HEK293T (cell line): Measurements from ENCODE around the gene PTER.

Source experiments
- CTCF ChIA-PET: fragments of 350-600 bp; formaldehyde crosslinking; extraction: SDS; loops from one replicate; lab custom pipeline; 2021; ENCODE audit warnings: antibody characterized with exemption, inconsistent platforms; lab: Yijun Ruan, JAX
- POLR2A ChIA-PET: fragments of 350-600 bp; formaldehyde crosslinking; extraction: SDS; loops from one replicate; lab custom pipeline; 2020; ENCODE audit warnings: antibody characterized with exemption, inconsistent platforms; lab: Yijun Ruan, JAX
- DNase-seq: peaks from one replicate; pipeline ENCODE4 v3.0.0; 2012; ENCODE audit warnings: mixed read lengths; ENCODE audit errors: extremely low spot score
- ARNT ChIP-seq: fragments of 450-650 bp; IDR thresholded peaks from 2 replicates; pipeline ENCODE4 v1.6.1; 2017; ENCODE audit warnings: mild to moderate bottlenecking
- BHLHE40 ChIP-seq: fragments of 450-650 bp; IDR thresholded peaks from 2 replicates; pipeline ENCODE4 v1.6.1; 2016; ENCODE audit warnings: mild to moderate bottlenecking, moderate library complexity, borderline replicate concordance
- CTBP1 ChIP-seq: fragments of 450-650 bp; IDR thresholded peaks from 2 replicates; pipeline ENCODE4 v1.6.1; 2016; ENCODE audit warnings: borderline replicate concordance
- ELF4 ChIP-seq: fragments of 450-650 bp; IDR thresholded peaks from 2 replicates; pipeline ENCODE4 v1.6.1; 2017; ENCODE audit warnings: antibody characterized with exemption
- FOXA1 ChIP-seq: fragments of 450-650 bp; IDR thresholded peaks from 2 replicates; pipeline ENCODE4 v1.6.1; 2016; ENCODE audit warnings: mild to moderate bottlenecking
- FOXK2 ChIP-seq: fragments of 450-650 bp; IDR thresholded peaks from 2 replicates; pipeline ENCODE4 v1.6.1; 2016; ENCODE audit warnings: mild to moderate bottlenecking
- FOXM1 ChIP-seq: fragments of 450-650 bp; IDR thresholded peaks from 2 replicates; pipeline ENCODE4 v1.6.1; 2017; ENCODE audit warnings: mild to moderate bottlenecking, borderline replicate concordance
- HDGF ChIP-seq: fragments of 450-650 bp; IDR thresholded peaks from 2 replicates; pipeline ENCODE4 v1.6.1; 2017; ENCODE audit warnings: antibody characterized with exemption, borderline replicate concordance
- L3MBTL2 ChIP-seq: fragments of 450-650 bp; conservative IDR thresholded peaks from 2 replicates; pipeline ENCODE4 v1.6.1; 2016; ENCODE audit warnings: mild to moderate bottlenecking
- LEF1 ChIP-seq: fragments of 450-650 bp; IDR thresholded peaks from 2 replicates; pipeline ENCODE4 v1.6.1; 2017; ENCODE audit warnings: mild to moderate bottlenecking, borderline replicate concordance
- NFRKB ChIP-seq: fragments of 450-650 bp; IDR thresholded peaks from 2 replicates; pipeline ENCODE4 v1.6.1; 2016; ENCODE audit warnings: mild to moderate bottlenecking, moderate library complexity
- SP1 ChIP-seq: fragments of 450-650 bp; IDR thresholded peaks from 2 replicates; pipeline ENCODE4 v1.6.1; 2017
- SUZ12 ChIP-seq: fragments of 450-650 bp; IDR thresholded peaks from 2 replicates; pipeline ENCODE4 v1.6.1; 2016; ENCODE audit warnings: mild to moderate bottlenecking
- TARDBP ChIP-seq: fragments of 450-650 bp; IDR thresholded peaks from 2 replicates; pipeline ENCODE4 v1.6.1; 2016
- ZNF384 ChIP-seq: fragments of 450-650 bp; IDR thresholded peaks from 2 replicates; pipeline ENCODE4 v1.6.1; 2016
- TF ChIP-seq, protein P1 (sequence below): fragments of 450-650 bp; IDR thresholded peaks from 2 replicates; pipeline ENCODE4 v1.6.1; 2016

PTER gene

DNA sequence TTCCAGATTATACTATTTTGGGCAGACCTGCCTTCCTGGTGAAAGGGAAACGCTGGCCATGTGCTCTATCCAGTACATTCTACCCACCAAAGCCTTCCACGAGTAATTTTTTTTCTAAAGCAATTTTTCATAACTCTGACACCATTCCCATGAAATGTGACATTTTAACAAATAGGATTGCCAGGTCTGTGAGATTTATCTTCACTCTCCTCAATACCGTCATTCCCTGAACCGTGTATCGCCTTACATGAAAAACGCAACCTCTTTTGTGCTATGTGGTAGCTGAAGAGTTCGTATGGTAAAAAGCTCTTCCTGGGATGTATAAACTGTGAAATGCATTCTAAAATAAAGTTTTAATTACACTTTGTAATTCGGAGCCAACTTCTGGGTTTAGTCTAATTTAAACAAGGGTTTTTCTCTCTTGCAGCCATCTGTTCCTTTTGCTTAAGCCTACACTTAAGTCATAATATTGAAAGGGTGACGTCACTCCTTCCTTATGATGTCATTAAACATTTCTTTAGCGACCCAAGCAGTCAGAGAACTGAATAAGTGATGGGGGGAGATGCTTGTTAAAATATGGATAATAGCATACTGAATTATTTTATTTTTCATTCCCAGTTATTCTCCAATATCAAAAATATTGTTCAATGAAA, 57.2 kb downstream of the PTER start:
- ChIA-PET CTCF (no interaction called here), POLR2A (no interaction called here)
- TF ChIP-seq SP1 (no peak), BHLHE40 (no peak), TARDBP (no peak), SUZ12 (no peak), FOXA1 (no peak), ARNT (no peak), ELF4 (no peak)
- no peak for DNase-seq

GRCh38 chr10:16497911-16498310, 61.1 kb downstream of the PTER start:
- no peak for DNase-seq
- ChIA-PET CTCF (no interaction called here), POLR2A (no interaction called here)
- TF ChIP-seq FOXM1 (no peak), SUZ12 (no peak), HDGF (no peak), BHLHE40 (no peak), ELF4 (no peak), TARDBP (no peak), LEF1 (no peak), FOXK2 (no peak)
- TF ChIP-seq, protein P1, sequence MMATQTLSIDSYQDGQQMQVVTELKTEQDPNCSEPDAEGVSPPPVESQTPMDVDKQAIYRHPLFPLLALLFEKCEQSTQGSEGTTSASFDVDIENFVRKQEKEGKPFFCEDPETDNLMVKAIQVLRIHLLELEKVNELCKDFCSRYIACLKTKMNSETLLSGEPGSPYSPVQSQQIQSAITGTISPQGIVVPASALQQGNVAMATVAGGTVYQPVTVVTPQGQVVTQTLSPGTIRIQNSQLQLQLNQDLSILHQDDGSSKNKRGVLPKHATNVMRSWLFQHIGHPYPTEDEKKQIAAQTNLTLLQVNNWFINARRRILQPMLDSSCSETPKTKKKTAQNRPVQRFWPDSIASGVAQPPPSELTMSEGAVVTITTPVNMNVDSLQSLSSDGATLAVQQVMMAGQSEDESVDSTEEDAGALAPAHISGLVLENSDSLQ, result no peak

DNA sequence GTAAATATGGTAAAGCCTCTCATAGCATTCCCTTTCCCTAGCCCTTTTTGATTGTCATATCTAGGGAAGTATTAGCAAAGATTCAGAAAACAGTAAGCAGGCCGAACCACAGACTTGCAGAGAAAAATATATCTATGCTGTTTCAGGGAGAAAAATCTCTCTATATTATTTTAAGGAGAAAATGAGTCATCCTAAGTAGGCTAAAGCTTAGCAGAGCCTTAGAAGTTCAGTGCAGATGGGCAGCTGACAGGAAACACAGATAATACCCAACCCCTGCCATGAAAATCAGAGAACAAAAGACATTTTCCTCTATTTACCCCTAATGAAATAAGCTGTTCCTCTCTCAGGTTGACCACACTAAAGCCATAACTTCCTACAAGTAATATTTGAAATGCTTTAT, 68.4 kb downstream of the PTER start:
- POLR2A ChIA-PET, result interaction anchor here (1.1 kb wide), 1 partner anchor 64 kb away, joined by 3 read pairs; no protein-coding TSS in a partner anchor
- no peak for DNase-seq
- CTCF ChIA-PET, result no interaction called here
- TF ChIP-seq LEF1 (no peak), ELF4 (no peak), ZNF384 (no peak), CTBP1 (no peak), FOXM1 (no peak), FOXA1 (no peak), FOXK2 (no peak), L3MBTL2 (no peak), SP1 (no peak), ARNT (no peak), HDGF (no peak), NFRKB (no peak)

DNA sequence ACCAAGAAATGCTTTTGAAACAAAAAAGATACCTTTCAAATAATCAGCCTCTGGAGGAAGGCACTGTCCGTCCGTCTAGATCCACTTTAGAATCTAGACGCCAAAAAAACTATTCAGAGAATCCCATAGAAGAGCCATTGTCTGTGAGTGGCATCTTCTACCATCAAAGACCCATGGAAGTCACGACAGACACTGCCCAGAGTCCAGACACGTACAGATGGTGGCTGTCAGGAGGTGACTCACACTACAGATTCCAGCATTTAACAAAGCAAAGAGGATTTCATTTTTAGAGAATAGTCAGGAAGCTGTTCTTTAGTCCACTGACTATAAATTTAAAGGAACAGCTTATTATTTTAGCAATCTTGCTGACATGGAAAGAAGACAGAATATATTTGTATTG, 73.2 kb downstream of the PTER start:
- DNase-seq, result no peak
- ChIA-PET POLR2A (no interaction called here), CTCF (no interaction called here)
- TF ChIP-seq L3MBTL2 (no peak), FOXK2 (no peak), SUZ12 (no peak), ZNF384 (no peak), FOXA1 (no peak), HDGF (no peak), LEF1 (no peak), TARDBP (no peak), ELF4 (no peak), FOXM1 (no peak), BHLHE40 (no peak), CTBP1 (no peak), ARNT (no peak), SP1 (no peak), NFRKB (no peak)
- TF ChIP-seq, protein P1, result no peak

DNA sequence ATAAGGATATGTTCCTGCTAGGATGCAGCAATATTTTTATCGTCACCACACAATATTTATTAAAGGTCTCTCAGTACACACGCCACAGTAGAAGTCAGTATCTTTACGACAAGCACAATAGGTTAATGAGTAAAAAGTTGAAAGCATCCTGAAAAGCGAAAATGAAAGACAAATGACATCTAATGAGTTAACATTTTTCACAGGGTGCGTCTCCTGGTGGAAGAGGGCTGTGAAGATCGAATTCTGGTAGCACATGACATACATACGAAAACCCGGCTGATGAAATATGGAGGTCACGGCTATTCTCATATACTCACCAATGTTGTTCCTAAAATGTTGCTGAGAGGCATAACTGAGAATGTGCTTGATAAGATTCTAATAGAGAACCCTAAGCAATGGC, 74.0 kb downstream of the PTER start:
- no peak for DNase-seq
- CTCF ChIA-PET, result no interaction called here
- POLR2A ChIA-PET, result no interaction called here
- TF ChIP-seq ELF4, result no peak
- TF ChIP-seq FOXM1, result no peak
- no peak for TF ChIP-seq LEF1
- TF ChIP-seq HDGF, result no peak
- TF ChIP-seq NFRKB, result no peak
- no peak for TF ChIP-seq TARDBP
- no peak for TF ChIP-seq SP1
- no peak for TF ChIP-seq SUZ12
- TF ChIP-seq L3MBTL2, result no peak
- TF ChIP-seq FOXA1, result no peak
- TF ChIP-seq CTBP1, result no peak
- TF ChIP-seq ARNT, result no peak
- TF ChIP-seq ZNF384, result no peak

DNA sequence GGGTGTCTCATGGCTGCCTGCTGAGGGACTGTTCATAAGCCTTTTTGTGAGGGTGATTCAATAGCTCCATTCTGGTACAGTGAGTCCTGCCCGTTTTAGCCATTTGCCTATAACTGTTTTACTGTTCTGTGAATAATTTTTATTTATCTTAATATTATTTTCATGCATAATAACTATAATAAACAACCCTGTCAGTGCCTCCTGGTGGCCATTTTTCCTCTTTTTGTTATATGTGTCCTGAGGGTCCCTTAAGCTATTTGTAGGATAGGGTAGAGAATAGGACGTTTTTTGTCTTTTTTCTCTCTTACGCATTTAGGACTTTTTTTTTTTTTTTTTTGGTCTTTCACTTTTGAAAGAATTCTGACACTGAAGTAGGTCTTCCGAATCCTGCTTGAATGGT, 82.0 kb downstream of the PTER start:
- no peak for TF ChIP-seq FOXK2
- TF ChIP-seq ARNT, result no peak
- no peak for TF ChIP-seq BHLHE40
- TF ChIP-seq HDGF, result no peak
- TF ChIP-seq, protein P1, result no peak
- no peak for TF ChIP-seq NFRKB
- no peak for TF ChIP-seq ELF4
- no peak for TF ChIP-seq LEF1
- TF ChIP-seq SUZ12, result no peak
- TF ChIP-seq CTBP1, result no peak
- TF ChIP-seq L3MBTL2, result no peak
- no peak for TF ChIP-seq FOXM1
- no peak for TF ChIP-seq SP1
- TF ChIP-seq TARDBP, result no peak
- TF ChIP-seq FOXA1, result no peak
- ChIA-PET CTCF (interaction anchor here (0.6 to 0.7 kb wide), 2 partner anchors 615 to 866 kb away, joined by 3 read pairs; no protein-coding TSS in a partner anchor), POLR2A (no interaction called here)
- no peak for DNase-seq
